HG03159 (cell line): ENCODE measurements around the gene SLC25A48.

Experiments
- ATAC-seq: cut with Tn5 transposase; IDR thresholded peaks from one replicate; pipeline ENCODE4 v1.9.1; 2021; ENCODE audit warnings: mild to moderate bottlenecking, moderate library complexity; ENCODE audit not compliant: unreplicated experiment

SLC25A48 gene, protein sequence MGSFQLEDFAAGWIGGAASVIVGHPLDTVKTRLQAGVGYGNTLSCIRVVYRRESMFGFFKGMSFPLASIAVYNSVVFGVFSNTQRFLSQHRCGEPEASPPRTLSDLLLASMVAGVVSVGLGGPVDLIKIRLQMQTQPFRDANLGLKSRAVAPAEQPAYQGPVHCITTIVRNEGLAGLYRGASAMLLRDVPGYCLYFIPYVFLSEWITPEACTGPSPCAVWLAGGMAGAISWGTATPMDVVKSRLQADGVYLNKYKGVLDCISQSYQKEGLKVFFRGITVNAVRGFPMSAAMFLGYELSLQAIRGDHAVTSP

DNA sequence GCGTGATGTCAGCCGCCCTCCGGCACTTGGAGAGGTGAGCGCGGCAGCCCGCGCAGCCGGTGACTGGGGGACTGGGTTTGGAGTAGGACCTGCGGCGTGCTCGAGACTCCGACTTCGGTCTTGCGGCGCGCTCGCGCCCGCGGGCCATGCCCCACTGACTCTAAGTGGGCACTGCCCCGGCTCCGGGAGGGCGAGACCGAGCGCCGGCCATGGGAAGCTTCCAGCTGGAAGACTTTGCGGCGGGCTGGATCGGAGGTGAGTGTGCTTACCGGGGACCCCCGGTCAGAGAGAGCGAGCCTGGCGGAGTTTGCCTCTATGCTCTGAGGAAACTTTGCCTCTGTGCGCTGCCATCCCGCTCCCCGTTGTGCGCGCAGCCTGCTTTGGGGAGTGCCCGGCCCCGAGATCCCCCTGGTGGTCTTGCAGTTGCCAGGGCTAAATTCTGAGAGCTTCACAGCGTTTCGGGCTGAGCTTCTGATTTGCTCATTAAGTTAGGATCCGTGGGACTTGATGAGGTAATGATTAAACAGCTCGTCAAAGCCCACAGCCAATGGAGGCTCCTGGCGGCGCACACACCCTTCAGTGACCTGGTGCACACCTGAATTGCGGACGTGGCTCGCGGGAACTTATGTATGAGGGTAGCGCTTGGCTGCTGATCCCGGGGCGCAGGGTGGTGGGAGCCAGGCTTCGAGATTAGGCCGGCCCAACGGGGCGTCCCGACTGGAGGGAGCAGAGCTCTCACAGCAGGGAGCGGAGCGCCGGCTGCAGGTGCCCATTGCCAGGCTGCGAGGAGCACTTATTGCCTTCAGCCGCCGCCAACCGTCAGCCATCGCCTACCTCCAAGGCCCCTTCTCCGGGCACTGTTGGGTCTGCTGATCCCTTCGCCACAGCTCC lies at the start of gene SLC25A48:
SLC25A48 (plus strand) TSS at position 25 of the 891 bp plus-strand sequence; CDS start at position 210, 185 bp downstream.
- ATAC-seq, result peak; percentile 2

DNA sequence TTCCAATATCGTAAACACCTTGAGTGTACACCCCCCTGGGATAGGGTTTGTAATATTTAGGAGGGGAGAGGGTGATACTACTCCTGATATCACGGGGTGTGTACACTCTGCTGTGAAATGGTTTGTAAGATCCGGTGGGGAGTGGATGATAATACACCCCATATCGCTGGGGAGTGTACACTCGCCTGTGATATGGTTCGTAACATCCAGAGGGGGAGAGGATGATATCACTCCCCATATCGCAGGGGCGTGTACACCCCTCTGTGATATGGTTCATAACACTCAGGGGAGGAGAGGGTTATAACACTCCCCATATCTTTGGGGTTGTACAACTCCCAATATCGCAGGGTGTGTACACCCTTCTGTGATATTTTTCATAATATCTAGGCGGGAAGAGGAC lies 33.8 kb upstream of the SLC25A48 start:
- no peak for ATAC-seq

DNA sequence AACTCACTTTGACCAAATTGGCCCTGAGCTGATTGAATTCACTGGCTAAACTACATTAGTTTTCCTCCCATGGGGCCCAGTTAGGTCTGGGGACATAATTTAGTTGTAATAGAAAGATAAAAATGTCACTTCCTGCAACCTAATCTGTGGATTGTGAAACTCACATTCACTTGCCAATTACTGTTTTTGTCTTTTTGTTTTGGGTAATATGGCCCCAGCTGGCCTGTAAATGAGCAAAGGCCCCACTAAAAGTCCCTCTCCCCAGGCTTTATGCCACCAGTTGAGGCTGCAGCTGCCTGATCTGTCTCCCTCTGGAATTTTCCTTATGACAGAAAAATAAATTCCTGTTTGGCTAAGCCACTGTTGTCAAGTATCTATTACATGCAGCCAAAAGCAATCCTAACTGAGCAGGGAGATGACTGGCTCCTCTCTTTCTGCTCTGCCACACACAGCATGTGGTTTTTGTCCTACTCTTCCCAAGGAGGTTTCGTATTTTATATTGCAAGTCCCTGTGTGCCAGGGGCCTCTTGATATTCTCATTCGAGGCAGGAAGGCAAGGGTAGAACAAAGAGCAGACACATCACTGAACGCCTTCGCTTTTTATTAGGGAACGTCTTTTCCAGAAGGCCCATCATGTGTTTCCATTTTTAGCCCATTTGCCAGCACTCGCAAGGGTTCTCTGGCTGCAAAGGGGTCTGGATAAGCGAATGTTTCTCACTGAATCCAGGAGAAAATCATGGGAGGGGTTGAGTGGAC lies 24.1 kb upstream of the SLC25A48 start:
- no peak for ATAC-seq

DNA sequence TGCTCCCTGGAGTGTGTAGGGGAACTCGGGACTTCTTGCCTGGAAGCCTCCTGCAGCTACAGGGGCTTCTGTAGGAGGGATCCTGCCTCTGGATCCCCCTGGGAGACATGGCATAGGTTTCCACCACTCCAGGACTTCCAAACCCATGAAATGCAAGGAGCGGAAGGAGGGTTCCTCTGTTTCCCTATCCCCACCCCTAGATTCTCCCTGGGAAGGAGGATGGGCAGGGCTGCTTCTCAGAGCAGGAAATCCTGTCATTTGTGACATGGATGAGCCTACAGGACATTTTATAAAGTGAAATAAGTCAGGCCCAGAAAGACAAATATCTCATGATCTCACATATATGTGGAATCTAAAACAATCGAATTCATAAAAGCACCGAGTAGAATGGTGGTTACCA lies 23.5 kb upstream of the SLC25A48 start:
- ATAC-seq, result no peak

DNA sequence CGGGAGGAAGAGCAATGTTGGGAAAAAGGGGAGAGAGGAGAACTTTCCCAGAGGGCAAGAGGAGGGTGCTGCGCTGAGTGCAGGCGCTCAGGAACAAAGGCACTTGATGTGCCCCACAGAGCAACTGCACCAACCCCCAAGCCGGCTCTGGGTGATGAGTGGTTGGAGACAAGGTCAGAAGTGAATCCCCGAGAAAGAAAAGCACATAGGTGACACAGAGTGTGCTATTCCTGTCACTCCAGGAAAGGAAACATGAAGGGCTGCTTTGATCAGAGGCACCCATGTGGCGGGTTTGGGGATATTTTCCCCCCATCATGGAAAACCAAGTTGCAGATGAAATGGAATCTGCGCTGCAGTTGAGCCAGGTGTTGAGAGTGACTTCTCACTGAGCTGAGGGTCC lies 20.7 kb upstream of the SLC25A48 start:
- no peak for ATAC-seq

DNA sequence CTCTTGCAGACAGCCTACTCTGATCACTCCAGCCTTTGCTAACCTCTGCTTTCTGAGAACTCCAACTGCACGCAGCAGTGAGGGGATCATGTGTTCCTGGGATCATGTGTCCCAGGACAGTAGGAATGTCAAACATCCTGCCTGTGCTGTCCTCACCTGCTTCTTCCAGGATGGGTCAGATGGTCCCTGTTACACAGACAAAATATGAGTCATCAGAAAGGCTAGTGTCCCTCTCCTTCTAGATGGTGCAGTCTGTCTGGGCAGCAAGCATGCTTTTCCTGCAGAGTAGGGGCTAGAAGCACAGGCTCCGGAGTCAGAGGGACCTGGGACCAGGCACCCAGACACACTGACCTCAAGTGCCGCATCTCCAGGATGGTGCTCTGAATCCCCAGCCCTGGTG lies 20.1 kb upstream of the SLC25A48 start:
- ATAC-seq, result no peak

DNA sequence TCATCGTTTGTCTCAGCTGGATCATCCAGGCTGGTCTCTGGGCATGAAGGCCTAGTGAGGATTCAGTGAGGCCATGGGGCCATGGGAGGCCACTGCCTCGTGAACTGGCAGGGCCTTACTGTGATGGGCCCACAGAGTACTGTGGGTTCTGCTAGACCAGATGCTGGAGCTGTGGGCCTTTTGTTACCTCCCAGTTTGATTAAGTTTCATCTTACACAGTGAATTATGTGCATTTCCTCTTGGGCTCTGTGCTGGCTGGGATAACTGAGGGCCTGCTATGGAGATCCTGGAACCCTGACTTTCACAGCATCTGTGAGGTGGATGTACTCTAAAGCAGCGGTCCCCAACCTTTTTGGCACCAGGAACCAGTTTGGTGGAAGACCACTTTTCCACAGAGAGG lies 19.7 kb upstream of the SLC25A48 start:
- ATAC-seq, result no peak

DNA sequence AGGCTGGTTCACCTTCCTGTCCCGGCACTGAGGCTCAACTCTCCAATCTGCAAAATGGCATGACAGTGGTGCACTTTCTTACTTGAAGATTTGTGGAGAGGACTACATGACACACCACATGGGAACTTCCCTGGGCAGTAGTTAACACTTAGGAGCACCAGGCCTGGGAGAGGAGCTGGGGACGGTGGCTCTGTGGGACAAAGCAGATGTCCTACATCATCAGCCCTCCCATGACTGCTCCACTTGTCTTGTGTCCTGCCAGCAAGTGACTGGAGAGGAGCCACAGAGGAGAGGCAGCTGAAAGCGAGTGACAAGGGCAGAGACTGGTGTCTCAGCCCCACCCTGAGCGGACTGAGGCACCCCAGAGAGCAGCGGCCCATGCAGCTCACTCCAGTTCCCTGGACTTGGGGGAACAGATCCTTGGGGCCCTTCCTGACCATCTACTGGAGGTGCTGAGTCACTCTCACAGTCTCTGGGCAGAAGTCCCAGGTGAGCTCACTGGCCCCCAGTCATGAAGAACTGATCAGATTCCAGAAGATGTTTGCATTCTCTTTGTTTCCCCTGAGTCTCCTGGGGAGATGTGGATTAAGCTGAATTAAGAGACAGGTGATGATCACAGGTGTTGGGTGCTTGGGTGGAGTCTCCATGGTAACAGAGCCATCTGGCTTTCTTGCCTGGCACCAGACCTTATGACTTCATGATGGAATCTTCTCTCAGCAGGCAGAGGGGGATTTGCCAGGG lies 13.2 kb upstream of the SLC25A48 start:
- ATAC-seq, result no peak

DNA sequence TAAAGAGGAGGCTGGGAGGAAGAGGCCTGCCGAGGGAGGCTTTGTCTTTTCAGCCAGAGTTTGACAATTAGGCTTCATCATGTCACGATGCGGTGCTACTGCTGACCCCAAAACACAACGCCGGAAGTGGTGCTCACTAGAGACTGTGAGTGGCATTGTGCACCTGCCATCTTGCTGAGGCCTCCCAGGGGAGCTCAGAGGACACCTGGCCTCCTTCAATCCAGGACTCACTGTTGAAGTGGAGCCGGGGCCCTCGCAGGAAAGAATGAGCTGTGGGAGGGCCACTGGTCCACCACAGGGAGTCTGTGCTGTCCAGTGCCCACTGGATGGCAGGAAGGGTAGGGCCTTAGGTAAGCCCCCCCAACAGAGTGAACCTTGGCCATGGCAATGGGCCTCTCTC lies 12.7 kb upstream of the SLC25A48 start:
- no peak for ATAC-seq

DNA sequence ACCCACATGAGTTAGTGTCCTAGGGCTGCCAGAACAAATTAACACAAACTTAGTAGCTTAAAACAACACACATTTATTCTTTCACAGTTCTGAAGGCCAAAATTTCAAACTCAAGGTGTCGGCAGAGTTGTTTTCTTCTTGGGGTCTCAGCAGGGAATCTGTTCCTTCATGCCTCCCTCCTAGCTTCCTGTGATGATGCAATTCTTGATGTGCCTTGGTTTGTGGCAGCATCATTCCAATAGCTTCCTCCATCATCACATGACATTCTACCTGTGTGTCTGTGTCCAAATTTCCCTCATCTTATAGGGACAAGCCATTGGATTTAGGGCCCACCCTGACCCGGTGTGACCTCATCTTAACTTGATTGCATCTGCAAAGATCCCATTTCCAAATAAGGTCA lies 12.2 kb upstream of the SLC25A48 start:
- ATAC-seq, result no peak

DNA sequence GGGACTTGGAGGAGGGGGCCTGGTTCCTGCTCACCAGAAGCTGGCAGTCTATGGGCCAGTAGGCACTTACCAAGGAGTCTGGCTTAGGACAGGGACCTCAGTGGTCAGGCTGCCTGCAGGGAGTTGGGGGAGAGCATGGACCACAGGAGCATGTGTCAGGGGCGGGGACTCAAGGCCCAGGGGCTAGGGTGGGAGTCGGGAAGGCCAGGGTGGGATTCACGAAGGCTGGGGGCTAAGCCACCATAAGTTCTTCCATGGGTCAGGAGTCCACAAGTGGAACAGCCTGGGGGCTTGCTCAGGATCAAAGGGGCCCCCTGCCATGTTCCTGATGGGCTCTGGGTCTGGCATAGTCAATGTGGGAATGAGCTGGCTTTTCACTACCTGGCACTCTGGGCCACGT lies 11.5 kb upstream of the SLC25A48 start:
- ATAC-seq, result no peak

DNA sequence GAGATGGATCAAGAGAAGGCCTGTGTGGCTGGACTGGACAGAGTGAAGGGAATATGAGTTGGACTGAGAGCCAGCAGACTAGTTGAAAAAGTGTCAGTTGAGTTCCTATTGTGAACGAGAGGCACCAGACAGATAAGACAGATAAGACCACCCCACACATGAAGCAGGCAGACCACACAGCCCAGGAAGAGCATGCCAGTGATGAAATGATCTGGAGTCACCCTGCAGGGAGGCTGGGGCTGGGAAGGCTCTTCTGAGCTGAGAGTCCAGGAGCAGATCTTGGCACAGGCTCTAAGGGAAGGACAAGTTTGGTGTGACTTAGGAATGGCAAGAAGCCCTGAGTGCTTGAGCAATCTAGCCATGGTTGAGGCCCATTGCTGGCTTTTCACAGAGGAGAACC lies 10.6 kb upstream of the SLC25A48 start:
- no peak for ATAC-seq

DNA sequence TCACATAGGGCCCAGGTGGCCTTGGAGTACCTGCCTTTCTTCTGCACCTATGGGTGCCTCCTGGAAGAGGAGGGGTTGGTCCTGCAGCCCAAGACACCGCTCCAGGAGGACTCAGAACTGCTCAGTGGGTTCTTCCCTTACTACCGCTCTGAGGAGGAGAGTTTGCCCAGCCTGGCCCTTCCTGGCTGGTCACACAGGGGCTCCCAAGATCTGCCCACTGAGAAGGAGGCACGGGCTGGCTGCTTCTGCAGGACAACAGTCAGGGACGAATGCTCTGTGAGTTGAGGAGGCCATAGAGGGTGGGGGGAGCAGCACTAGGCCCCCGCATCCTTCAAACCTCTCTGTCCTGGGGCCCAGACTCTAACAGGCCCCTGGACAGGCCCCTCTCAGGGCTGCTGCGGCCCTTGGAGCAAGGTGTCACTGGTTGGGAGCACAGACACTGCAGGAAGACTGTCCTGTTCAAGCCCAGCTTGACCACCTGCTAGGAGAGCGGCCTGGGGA lies 9.9 kb upstream of the SLC25A48 start:
- no peak for ATAC-seq

DNA sequence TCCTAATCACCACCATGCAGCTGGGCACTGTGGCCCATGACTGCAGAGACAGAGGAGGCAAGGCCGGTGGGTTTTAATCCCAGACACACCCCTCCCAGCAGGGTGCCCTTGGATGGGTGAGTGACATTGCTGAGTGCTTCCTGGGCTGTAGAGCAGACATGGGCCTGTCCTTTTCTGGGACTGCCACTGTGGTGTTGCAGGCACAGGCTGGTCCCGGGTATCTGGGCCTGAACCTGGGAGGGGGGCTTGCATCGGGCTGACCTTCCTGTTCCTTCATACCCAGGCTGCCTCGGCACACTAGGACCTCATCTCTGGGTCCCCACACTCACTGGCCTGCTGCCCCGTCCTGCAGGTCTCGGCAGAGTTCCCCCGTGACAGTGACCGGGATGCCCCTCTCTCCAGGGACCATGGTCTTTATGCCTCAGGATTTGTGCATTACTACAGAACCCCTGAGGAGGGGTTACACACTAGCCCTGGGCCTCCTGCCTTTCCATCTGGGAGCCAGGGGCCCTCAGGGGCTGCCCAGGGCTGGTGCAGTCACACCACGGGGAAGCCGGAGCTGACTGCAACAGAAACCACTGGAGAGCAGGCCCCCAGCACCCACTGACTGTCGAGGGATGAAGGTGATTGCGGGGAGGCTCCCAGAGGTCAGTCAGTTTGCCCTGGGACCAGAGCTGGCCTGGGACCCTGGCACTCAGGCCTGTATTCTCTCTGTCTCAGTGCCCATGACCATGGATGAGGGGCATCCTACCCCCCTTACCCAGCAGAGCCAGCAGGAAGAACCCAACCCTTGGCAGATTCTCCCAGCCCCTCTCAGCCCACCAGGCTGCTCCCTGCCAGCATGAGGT lies 8.9 kb upstream of the SLC25A48 start:
- no peak for ATAC-seq

DNA sequence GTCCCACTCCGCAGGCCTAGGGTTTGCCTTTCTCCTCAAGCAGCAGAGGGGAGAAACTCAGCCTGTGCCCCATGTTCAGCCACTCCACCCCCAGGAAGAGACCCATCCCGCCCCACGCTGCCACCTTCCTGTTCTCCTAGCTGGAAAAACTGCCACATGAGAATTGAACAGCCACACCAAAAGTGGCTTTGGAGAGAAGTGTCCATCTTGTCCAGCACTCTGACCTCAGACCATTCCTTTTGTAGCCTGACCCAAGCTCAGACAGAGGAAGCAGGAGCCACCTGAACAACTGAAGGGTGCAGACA lies 8.3 kb upstream of the SLC25A48 start:
- ATAC-seq, result no peak

DNA sequence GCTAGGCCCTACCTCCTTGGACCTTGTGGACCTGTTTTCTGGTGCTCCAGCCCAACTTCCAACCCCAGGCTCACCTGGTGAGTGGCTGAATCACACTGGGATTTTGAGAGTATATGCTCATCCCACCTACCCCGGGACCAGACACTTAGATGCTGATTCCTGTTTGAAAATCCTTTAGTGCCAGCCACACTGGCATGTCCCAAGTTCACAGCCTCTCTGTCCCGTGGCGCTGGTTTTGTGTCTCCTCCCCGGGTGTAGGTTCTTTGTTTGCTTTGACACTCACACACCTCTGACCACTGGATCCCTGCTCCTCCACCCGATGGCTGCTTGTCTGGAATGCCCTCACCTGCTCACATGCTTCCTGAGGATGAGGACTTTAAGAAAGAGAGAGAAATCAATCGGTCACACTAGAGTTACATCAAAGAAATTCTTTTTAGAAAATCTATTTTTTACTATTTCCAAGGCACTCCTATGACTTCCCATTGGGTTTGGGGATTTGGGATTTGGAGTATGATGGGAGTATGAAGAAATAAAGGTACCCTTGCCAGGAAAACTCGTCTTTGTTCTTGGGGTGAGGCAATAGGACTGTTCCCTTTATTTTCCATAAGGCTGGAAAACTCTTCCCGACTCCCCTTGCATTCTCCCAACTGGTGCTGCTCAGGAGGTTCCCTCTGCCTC lies 7.3 kb upstream of the SLC25A48 start:
- no peak for ATAC-seq

DNA sequence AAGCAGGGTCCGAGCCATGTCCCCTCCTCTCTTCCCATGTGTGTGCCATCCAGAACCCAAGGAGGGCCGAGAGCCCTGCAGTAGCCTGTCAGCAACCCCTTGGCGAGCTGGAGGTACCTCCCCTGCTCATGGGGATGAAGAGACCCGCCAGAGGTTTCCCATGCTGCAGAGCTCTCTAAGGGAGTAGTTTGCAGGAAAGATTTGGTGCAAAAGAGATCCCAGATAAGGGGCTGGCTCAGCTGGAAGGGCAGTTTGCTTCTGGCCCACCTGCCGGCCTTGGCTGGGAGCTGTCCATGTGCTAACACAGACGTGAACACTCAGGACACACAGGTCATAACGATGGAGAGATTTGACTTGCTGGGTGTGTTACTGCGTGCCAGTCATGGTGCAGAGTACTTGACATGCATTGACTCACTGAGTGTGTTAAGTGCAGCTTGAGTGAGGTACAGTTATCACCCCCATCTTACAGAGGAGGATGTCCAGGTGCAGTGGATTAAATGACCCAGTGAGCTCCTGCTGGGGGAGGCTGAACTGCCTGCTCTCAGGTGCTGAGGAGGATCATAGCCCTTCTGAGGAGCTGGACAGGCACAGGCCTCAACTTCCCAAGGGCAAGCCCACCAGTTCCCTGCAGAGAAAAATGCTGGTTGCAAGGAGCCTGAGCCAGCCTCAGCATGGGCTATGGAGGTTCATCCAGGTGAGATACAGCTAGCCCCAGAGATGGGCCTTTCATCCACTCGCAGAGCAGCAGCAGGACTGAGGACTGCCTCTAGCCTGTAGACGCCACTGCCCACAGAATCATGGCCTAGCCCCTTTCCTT lies 6.3 kb upstream of the SLC25A48 start:
- ATAC-seq, result no peak

DNA sequence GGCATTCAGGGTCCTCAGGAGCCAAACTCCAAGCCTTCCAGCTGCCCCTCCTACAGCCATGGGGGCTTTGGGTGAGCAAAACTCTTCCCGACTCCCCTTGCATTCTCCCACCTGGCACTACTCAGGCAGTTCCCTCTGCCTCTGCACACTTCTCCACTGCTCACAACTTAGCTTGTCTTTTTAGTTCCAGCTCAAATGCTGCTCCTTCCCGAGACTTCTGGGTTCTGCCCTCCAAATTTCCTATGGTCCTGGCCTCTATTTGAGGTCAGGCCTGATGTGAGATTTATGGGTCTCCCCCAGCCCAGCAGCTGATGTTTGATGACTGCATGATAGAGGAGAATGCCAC lies 5.7 kb upstream of the SLC25A48 start:
- ATAC-seq, result no peak

DNA sequence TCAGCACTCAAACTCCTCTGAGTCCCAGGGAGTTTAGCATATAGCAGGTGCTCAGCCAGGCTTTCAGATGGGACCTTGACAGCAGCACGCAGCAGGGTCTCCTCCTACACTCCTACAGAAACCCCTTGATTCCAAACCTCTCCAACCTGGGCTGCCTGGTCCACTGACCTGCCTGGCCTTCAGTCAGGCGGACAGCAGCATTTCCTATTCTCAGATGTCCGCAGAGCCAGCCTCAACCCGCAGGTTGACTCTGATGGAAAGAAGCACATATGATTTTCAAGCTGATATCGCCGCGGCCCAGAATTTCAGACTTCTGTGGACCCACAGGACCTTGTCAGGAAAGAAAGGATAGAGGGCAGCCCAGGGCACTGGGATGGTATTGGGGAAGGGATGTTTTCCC lies 5.3 kb upstream of the SLC25A48 start:
- ATAC-seq, result no peak
